HCT116 (cell line): Measurements from ENCODE around the gene VPS11. TPM values are rescaled to one million over a fixed set of nuclear protein-coding genes. Genes with fewer than 3 reads are reported as not detected.

Experiments
- ATAC-seq: fragments of 200-7000 bp; cut with Tn5 transposase; 2 replicates; pipeline ENCODE4 v1.9.1; 2020; ENCODE audit warnings: mild to moderate bottlenecking, moderate library complexity
- BruUV-seq: library from RNA; stranded (reverse); fragments of 400-500 nt; replicated peaks from 2 replicates; lab custom pipeline; 2021; lab: Mats Ljungman, UMichigan
- CTCF ChIA-PET: fragments of 300-600 bp; sonication (Branson Sonifier 250); formaldehyde crosslinking; loops from one replicate; lab custom pipeline; 2021; ENCODE audit warnings: antibody characterized with exemption; lab: Charles Lee
- POLR2A ChIA-PET: fragments of 300-600, 350-600 bp; sonication (Branson Sonifier 250); formaldehyde crosslinking; loops from one replicate; lab custom pipeline; 2021; ENCODE audit warnings: antibody characterized with exemption; lab: Charles Lee
- RAD21 ChIA-PET, 2 experiments: fragments of 300-600 bp; sonication (Branson Sonifier 250); formaldehyde crosslinking; loops; one replicate each; lab custom pipeline; 2023; ENCODE audit warnings: low total read pairs in 2 of 2; ENCODE audit not compliant: uncharacterized antibody in 2 of 2, unreplicated experiment in 2 of 2, low non-redundant PET in 1 of 2; lab: Charles Lee
- DNase-seq: peaks from one replicate; pipeline ENCODE4 v3.0.0-alpha.2; 2010; ENCODE audit warnings: low read depth, low spot score
- H2AFZ ChIP-seq: fragments of 200-600 bp; shearing (Covaris generic), sonication (generic); 2 replicates; pipeline ENCODE4 v1.6.1; 2017; ENCODE audit warnings: low read depth, mixed run types, mixed read lengths, antibody characterized with exemption, low read length; ENCODE audit not compliant: poor library complexity, severe bottlenecking
- H3K27ac ChIP-seq: 2 replicates; pipeline ENCODE4 v1.5.1; 2012; ENCODE audit warnings: low read depth, low read length
- H3K27me3 ChIP-seq: fragments of 200-600 bp; sonication (generic); 2 replicates; pipeline ENCODE4 v1.6.1; 2016; ENCODE audit warnings: mixed run types, low read length, mixed read lengths; ENCODE audit not compliant: insufficient read depth
- H3K36me3 ChIP-seq, 2 experiments: fragments of 200-500 bp in 1 of 2; fragments of 200-600 bp in 1 of 2; sonication (Bioruptor generic) in 1 of 2; sonication (generic) in 1 of 2; 2 replicates each; pipeline versions ENCODE4 v1.5.1 to v1.6.1; 2014 to 2016; ENCODE audit warnings: low read length in 2 of 2, inconsistent platforms in 1 of 2, mixed read lengths in 1 of 2, mixed run types in 1 of 2; ENCODE audit not compliant: insufficient read depth in 2 of 2, control insufficient read depth in 1 of 2
- H3K4me1 ChIP-seq, 2 experiments: fragments of 200-600 bp in 1 of 2; sonication (generic) in 1 of 2; 2 replicates each; pipeline versions ENCODE4 v1.5.1 to v1.6.1; 2012 to 2017; ENCODE audit warnings: low read length in 2 of 2, inconsistent platforms in 1 of 2, mild to moderate bottlenecking in 1 of 2, mixed read lengths in 1 of 2, mixed run types in 1 of 2, moderate library complexity in 1 of 2; ENCODE audit not compliant: insufficient read depth in 2 of 2, control insufficient read depth in 1 of 2
- H3K4me2 ChIP-seq: fragments of 200-600 bp; sonication (generic); 2 replicates; pipeline ENCODE4 v1.6.1; 2017; ENCODE audit warnings: mixed run types, low read length, mixed read lengths
- H3K4me3 ChIP-seq, 2 experiments: fragments of 200-600 bp in 1 of 2; sonication (generic) in 1 of 2; replicated peaks in 1 of 2; 2 replicates each; pipeline ENCODE4 v1.5.1; 2011 to 2016; ENCODE audit warnings: low read length in 2 of 2, control low read depth in 1 of 2, low read depth in 1 of 2, mild to moderate bottlenecking in 1 of 2, mixed read lengths in 1 of 2, mixed run types in 1 of 2
- H3K79me2 ChIP-seq: fragments of 200-600 bp; sonication (generic); 2 replicates; pipeline ENCODE4 v1.6.1; 2017; ENCODE audit warnings: mild to moderate bottlenecking, mixed run types, low read length, moderate library complexity, mixed read lengths; ENCODE audit not compliant: insufficient read depth
- H3K9ac ChIP-seq: fragments of 200-600 bp; sonication (generic); 2 replicates; pipeline ENCODE4 v1.6.1; 2016; ENCODE audit warnings: low read length, mixed read lengths
- H3K9me2 ChIP-seq: fragments of 200-600 bp; sonication (generic), shearing (Covaris generic); 2 replicates; pipeline ENCODE4 v1.6.1; 2017; ENCODE audit warnings: mixed run types, mild to moderate bottlenecking, moderate library complexity; ENCODE audit not compliant: insufficient read depth
- H3K9me3 ChIP-seq, 2 experiments: fragments of 200-500 bp in 1 of 2; fragments of 200-600 bp in 1 of 2; sonication (Bioruptor generic) in 1 of 2; sonication (generic) in 1 of 2; 2 replicates each; pipeline ENCODE4 v1.6.1; 2014 to 2017; ENCODE audit warnings: low read length in 2 of 2, mixed read lengths in 2 of 2, inconsistent platforms in 1 of 2, low read depth in 1 of 2, mild to moderate bottlenecking in 1 of 2, mixed run types in 1 of 2, moderate library complexity in 1 of 2; ENCODE audit not compliant: control insufficient read depth in 1 of 2, insufficient read depth in 1 of 2
- H4K20me1 ChIP-seq: fragments of 200-600 bp; sonication (generic), shearing (Covaris generic); 2 replicates; pipeline ENCODE4 v1.6.1; 2017; ENCODE audit warnings: mixed run types, mild to moderate bottlenecking, moderate library complexity; ENCODE audit not compliant: insufficient read depth
- ATF3 ChIP-seq: IDR thresholded peaks from 2 replicates; pipeline ENCODE4 v1.6.1; 2012
- EZH2phosphoT487 ChIP-seq: fragments of 200-600 bp; IDR thresholded peaks from 2 replicates; pipeline ENCODE4 v1.6.1; 2018; ENCODE audit warnings: antibody characterized with exemption, borderline replicate concordance
- FOSL1 ChIP-seq: IDR thresholded peaks from 2 replicates; pipeline ENCODE4 v1.6.1; 2012; ENCODE audit warnings: low read depth
- TCF7L2 ChIP-seq: IDR thresholded peaks from 2 replicates; pipeline ENCODE4 v1.7.0; 2011; ENCODE audit warnings: borderline replicate concordance, inconsistent platforms; ENCODE audit not compliant: insufficient read depth, insufficient read length; ENCODE audit errors: extremely low read depth
- ZBTB33 ChIP-seq: IDR thresholded peaks from 2 replicates; pipeline ENCODE4 v1.6.1; 2011; ENCODE audit warnings: mild to moderate bottlenecking, low read length, moderate library complexity; ENCODE audit not compliant: insufficient replicate concordance; ENCODE audit errors: extremely low read depth
- intact Hi-C: fragments of 100-400 bp; cut with micrococcal nuclease; formaldehyde crosslinking; loops from 2 replicates; pipeline ENCODE4 v1.10.0; 2022
- total RNA-seq: library from RNA; stranded (reverse); gene quantifications from one replicate; pipeline ENCODE4 v1.2.1, GENCODE V29; 2021; ENCODE audit not compliant: unreplicated experiment

Gene VPS11
- total RNA-seq, 1 experiment from 2014 or later, result 20.4 TPM

- ATAC-seq, result no peak
These were observed 42.2 kb downstream of the VPS11 start for GRCh38 chr11:119109843-119110242.

More at GRCh38 chr11:119109843-119110242, 42.2 kb downstream of the VPS11 start:
- no peaks in the 10 kb centered on the region for H3K9me3 ChIP-seq
- no peak overlapping the region for H3K9ac ChIP-seq
- TF ChIP-seq FOSL1, result no peak
- TF ChIP-seq ATF3, result no peak
- TF ChIP-seq TCF7L2, result no peak
- TF ChIP-seq ZBTB33, result no peak
- TF ChIP-seq EZH2phosphoT487, result no peak
- DNase-seq, result no peak
- POLR2A ChIA-PET, result interaction anchor here (1.8 kb wide), 1 partner anchor 11 kb away, joined by 14 read pairs; the partner anchor contains the start of gene HINFP
- H3K79me2 ChIP-seq, result peaks cover 6% of the 10 kb centered on the region; the same call in 1 of the 2 replicates
- peaks cover 16 to 31% of the 10 kb centered on the region in 2 experiments for H3K4me1 ChIP-seq
- H3K4me3 ChIP-seq, result no peak overlapping the region
- no peaks in the 10 kb centered on the region for H4K20me1 ChIP-seq
- intact Hi-C loops, result loop anchor here (10.0 kb wide), 1 partner anchor 185 kb away; no protein-coding TSS in a partner anchor
- no peak overlapping the region for H3K27ac ChIP-seq
- no peak overlapping the region for H2AFZ ChIP-seq
- no TSS peak for BruUV-seq
- no peaks in the 10 kb centered on the region for H3K27me3 ChIP-seq
- no peak overlapping the region for H3K4me2 ChIP-seq
- CTCF ChIA-PET, result no interaction called here
- RAD21 ChIA-PET, result interaction anchor here in 1 of 2 experiments (0.6 kb wide), 1 partner anchor 294 kb away, joined by 3 read pairs; no protein-coding TSS in a partner anchor
- H3K36me3 ChIP-seq, result peaks cover 6 to 18% of the 10 kb centered on the region in 2 experiments; a peak in 2 of 4 replicates
- H3K9me2 ChIP-seq, result no peaks in the 10 kb centered on the region
